ENCODE data around the gene APOBEC3A.

The APOBEC3A gene

GRCh38 chr22:38947321-38948140 is 9.9 kb upstream of the APOBEC3A start:
- no peak for DNase-seq (ENCODE audit: low read depth)

GRCh38 chr22:38948181-38948940 is 9.0 kb upstream of the APOBEC3A start:
- DNase-seq (ENCODE audit: low read depth) = no peak
- H3K4me3 ChIP-seq (ENCODE audit: low read depth, low read length) = no peak overlapping the region
- TF ChIP-seq CTCF (IDR thresholded peaks at IDR 0.05; ENCODE audit: control insufficient read depth, extremely low read depth, insufficient read depth) = no peak

More at GRCh38 chr22:38947321-38948140, 9.9 kb upstream of the APOBEC3A start:
- no peak for TF ChIP-seq CTCF (IDR thresholded peaks at IDR 0.05; ENCODE audit: control insufficient read depth, extremely low read depth, insufficient read depth)
- H3K4me3 ChIP-seq (ENCODE audit: low read depth, low read length) = no peak overlapping the region

GRCh38 chr22:38949889-38950405 is 7.5 kb upstream of the APOBEC3A start:
- TF ChIP-seq CTCF (IDR thresholded peaks at IDR 0.05; ENCODE audit: control insufficient read depth, extremely low read depth, insufficient read depth) = no peak
- no peak for DNase-seq (ENCODE audit: low read depth)
- H3K4me3 ChIP-seq (ENCODE audit: low read depth, low read length) = no peak overlapping the region

- no peak overlapping the region for H3K4me3 ChIP-seq (ENCODE audit: low read depth, low read length)
- no peak for TF ChIP-seq CTCF (IDR thresholded peaks at IDR 0.05; ENCODE audit: control insufficient read depth, extremely low read depth, insufficient read depth)
- DNase-seq (ENCODE audit: low read depth) = no peak
These were observed 6.7 kb upstream of the APOBEC3A start for GRCh38 chr22:38950527-38951295.

- TF ChIP-seq CTCF (IDR thresholded peaks at IDR 0.05; ENCODE audit: control insufficient read depth, extremely low read depth, insufficient read depth) = no peak
- no peak for DNase-seq (ENCODE audit: low read depth)
- H3K4me3 ChIP-seq (ENCODE audit: low read depth, low read length) = no peak overlapping the region
These were observed 5.7 kb upstream of the APOBEC3A start for GRCh38 chr22:38951734-38952133.

GRCh38 chr22:38952281-38952993 is 5.0 kb upstream of the APOBEC3A start:
- DNase-seq (ENCODE audit: low read depth) = no peak
- no peak for TF ChIP-seq CTCF (IDR thresholded peaks at IDR 0.05; ENCODE audit: control insufficient read depth, extremely low read depth, insufficient read depth)
- no peak overlapping the region for H3K4me3 ChIP-seq (ENCODE audit: low read depth, low read length)
